GM10266 (cell line): ENCODE results near the gene SUMO3.

Experiments
- DNase-seq: peaks from one replicate; pipeline ENCODE4 v3.0.0; 2012; ENCODE audit errors: extremely low spot score
- TF ChIP-seq, protein P1 (sequence below): IDR thresholded peaks from 2 replicates; pipeline ENCODE4 v1.5.1; 2012; ENCODE audit warnings: mild to moderate bottlenecking, low read depth; ENCODE audit not compliant: control insufficient read depth, insufficient read depth; ENCODE audit errors: missing control alignments

SUMO3 gene

DNA sequence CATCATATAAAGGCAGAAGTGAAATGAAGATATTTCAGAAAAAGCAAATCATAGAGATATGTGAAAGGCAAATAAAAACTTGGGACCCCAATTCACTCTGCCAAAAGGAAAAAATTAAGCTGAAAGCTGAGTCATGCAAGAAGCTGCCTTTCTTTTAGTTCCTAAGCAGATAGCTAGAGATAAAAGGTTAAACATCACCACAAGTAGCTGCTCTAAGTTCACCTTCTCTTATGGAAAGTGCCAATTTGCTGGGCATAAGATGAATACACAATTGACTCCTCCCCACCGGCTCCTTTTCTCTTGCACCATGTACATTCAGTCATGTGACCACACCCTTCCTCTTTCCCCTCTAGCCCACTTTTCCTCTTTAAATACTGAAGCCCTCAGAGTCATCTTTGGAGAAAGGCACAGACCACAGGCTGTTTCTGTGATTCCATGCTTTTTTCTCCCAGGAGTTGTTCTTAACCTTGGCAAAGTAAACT lies 5.4 kb upstream of the SUMO3 start:
- DNase-seq: no peak
- TF ChIP-seq, protein P1, sequence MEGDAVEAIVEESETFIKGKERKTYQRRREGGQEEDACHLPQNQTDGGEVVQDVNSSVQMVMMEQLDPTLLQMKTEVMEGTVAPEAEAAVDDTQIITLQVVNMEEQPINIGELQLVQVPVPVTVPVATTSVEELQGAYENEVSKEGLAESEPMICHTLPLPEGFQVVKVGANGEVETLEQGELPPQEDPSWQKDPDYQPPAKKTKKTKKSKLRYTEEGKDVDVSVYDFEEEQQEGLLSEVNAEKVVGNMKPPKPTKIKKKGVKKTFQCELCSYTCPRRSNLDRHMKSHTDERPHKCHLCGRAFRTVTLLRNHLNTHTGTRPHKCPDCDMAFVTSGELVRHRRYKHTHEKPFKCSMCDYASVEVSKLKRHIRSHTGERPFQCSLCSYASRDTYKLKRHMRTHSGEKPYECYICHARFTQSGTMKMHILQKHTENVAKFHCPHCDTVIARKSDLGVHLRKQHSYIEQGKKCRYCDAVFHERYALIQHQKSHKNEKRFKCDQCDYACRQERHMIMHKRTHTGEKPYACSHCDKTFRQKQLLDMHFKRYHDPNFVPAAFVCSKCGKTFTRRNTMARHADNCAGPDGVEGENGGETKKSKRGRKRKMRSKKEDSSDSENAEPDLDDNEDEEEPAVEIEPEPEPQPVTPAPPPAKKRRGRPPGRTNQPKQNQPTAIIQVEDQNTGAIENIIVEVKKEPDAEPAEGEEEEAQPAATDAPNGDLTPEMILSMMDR: no peak

DNA sequence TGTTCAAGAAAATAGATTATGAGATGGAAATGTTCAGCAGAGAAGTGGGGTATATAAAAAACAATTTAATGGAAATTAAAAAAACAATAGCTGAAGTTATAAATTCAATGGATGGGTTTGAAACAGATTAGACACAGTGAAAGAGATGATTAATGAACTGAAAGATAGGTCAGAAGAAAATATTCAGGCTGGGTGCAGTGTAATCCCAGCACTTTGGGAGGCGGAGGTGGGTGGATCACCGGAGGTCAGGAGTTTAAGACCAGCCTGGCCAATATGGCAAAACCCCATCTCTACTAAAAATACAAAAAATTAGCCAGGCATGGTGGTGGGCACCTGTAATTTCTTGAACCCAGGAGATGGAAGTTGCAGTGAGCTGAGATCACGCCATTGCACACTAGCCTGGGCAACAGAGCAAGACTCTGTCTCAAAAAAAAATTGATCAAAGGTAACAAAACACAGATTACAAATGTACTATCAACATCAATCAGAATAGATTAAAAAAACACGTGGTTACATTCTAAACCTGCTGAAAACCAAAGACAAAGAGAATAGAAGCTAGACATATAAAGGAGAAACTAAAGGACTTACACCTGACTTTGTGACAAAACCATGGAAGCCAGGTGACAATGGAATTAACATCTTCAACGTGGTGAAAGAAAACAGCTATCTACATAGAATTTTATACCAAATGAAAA lies 4.8 kb upstream of the SUMO3 start:
- DNase-seq: no peak
- TF ChIP-seq, protein P1: no peak

DNA sequence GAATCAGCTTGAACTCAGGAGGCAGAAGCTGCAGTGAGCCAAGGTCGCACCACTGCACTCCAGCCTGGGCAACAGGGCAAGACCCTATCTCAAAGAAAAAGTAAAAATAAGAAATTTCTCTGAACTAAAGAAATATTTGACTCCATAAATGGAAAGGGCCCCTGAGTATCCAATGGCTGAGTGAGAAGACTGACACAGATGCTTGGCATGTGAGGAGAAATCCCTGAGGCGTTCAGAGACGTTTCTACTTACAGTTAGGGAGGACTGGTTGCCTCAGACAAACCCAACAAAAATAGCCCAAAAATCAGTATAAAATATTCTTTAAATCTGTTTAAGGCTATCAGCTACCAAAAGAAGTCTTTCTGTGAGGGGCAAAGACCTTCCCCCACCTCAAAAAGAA lies 3.0 kb upstream of the SUMO3 start:
- DNase-seq: no peak
- TF ChIP-seq, protein P1: no peak

DNA sequence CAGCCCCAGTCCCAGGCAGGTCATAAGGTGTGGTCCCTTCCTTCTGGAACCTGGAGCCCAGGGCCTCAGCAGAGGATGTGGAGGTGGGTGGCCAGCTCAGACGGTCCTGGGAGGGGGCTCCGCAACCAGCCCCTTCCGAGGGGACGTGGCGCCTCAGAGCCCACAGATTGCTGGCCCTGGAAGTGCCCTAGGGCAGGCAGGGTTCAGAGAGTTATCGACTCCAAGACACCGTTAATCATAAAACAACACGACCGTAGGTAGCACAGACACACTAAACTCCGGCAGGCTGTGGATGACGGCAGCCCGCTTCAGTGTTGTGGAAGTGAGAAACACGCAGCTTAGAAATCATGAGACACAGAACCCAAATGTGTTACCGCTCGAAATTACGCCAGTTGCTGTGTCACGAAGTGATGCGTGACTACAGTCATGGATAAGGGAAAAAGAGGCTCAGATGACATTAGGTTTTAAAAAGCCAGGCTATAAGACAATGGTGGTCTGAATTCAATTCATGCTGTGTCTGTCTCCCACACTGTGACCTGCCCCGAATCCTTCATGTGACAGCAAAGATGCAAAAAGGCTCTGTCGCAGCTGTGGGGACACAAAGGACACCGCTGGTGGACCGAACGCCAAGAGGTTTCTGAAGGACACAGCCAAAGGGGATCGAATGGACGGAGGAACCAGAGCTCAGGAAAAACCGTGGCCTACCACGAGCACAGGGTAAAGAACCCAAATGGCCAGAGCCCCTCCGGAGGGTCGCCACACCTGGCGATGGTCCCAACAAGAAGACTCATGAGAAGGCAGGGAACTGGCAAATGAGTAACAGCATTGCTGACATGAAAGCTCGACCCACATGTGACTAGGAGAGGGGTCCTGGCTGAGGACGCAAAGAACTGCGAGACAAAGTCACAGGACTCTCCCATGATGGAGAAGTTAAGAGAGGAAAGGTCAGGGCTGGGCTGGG lies 1.7 kb upstream of the SUMO3 start:
- DNase-seq: no peak
- TF ChIP-seq, protein P1: no peak

DNA sequence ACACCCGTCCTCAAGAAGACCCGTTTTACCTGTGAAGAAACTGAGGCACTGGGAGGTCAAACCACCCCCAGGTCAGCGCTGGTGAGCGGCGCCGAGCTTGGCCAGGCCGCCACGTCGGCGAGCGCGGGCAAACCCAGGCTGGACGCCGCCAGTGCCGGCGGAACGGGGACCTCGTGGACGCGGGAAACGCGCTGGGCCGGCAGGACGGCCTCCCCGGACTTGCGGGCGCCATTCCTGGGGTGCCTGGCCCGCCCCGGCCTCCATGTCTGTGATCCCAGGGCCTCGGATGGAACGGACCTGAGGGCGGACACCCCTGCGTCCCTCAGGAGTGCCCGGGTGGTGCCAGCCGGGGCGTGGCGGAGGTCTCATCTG lies 764 bp upstream of the SUMO3 start:
- TF ChIP-seq, protein P1: no peak
- DNase-seq: no peak

DNA sequence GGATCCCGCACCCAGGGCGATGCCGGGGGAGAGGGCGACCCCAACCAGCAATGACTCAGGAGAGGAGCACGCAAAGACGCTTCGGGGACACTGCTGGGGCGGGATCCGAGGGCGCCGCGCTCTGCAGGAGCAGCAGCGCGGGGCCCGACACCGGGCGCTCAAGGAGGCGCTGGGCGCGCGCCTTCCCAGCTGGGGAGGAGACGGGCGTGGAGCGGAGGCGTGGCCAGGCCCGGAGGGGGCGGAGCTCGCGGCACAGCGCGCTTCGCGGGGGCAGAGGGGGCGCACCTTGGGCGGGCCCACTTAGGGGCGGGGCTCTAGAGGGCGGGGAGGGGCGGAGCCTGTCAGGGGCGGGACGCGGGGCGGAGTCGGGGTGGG lies 369 bp downstream of the SUMO3 start:
- DNase-seq: peak; percentile 100
- TF ChIP-seq, protein P1: no peak
